Measurements from ENCODE around the gene ADAMTS9. TPM values are rescaled to one million over a fixed set of nuclear protein-coding genes. Genes with fewer than 3 reads are reported as not detected.

ADAMTS9 gene
- total RNA-seq, 2 donors from 2014 or later, result not detected

DNA sequence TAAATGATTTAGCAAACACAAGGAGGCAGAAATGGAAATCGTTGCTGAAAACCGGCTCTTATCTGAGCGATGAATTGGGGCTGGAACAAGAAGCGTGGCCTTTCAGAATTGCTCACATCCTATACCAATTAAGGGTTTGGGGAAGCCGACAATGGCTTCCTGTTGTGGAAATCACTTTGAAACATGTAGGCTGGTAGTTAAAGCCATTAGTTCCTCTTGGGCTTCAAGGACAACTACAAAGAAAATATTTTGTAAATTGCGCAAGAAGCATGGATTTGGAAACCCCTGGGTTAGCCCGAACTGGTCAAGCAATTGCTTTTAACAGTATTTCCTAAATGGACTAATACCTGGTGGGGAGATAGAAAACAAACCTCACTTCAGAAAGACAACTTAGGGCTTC lies 182.4 kb downstream of the ADAMTS9 start:
- no peak for ATAC-seq (replicated peaks)
- Mint-ChIP-seq H3K36me3 (ENCODE audit: low read depth) (no peaks in the 10 kb centered on the region), H3K4me3 (no peak overlapping the region), H3K27me3 (peaks cover 12% of the 10 kb centered on the region), H3K4me1 (no peaks in the 10 kb centered on the region), H3K27ac (no peak overlapping the region), H3K9me3 (peaks cover 7% of the 10 kb centered on the region)

- no peaks in the 10 kb centered on the region for H3K36me3 Mint-ChIP-seq (ENCODE audit: low read depth)
- ATAC-seq (replicated peaks), result no peak
- peaks cover 14% of the 10 kb centered on the region for H3K27me3 Mint-ChIP-seq
- H3K9me3 Mint-ChIP-seq, result peaks cover 7% of the 10 kb centered on the region
- H3K4me1 Mint-ChIP-seq, result no peaks in the 10 kb centered on the region
- H3K27ac Mint-ChIP-seq, result no peak overlapping the region
- no peak overlapping the region for H3K4me3 Mint-ChIP-seq
Measured at GRCh38 chr3:64502284-64502683, 185.5 kb downstream of the ADAMTS9 start.

- ATAC-seq (replicated peaks), result no peak
- Mint-ChIP-seq H3K27ac (no peak overlapping the region), H3K36me3 (ENCODE audit: low read depth) (no peaks in the 10 kb centered on the region), H3K9me3 (peaks cover 7% of the 10 kb centered on the region), H3K4me3 (no peak overlapping the region), H3K27me3 (peaks cover 14% of the 10 kb centered on the region), H3K4me1 (no peaks in the 10 kb centered on the region)
Measured at GRCh38 chr3:64501298-64501906, 186.4 kb downstream of the ADAMTS9 start.

GRCh38 chr3:64496786-64497490 lies 190.9 kb downstream of the ADAMTS9 start:
- no peaks in the 10 kb centered on the region for H3K4me1 Mint-ChIP-seq
- H3K27ac Mint-ChIP-seq, result no peak overlapping the region
- no peak for ATAC-seq (replicated peaks)
- peaks cover 24% of the 10 kb centered on the region for H3K27me3 Mint-ChIP-seq
- H3K4me3 Mint-ChIP-seq, result no peak overlapping the region
- H3K36me3 Mint-ChIP-seq (ENCODE audit: low read depth), result no peaks in the 10 kb centered on the region
- H3K9me3 Mint-ChIP-seq, result no peaks in the 10 kb centered on the region

- H3K27me3 Mint-ChIP-seq, result peaks cover 33% of the 10 kb centered on the region
- no peaks in the 10 kb centered on the region for H3K4me1 Mint-ChIP-seq
- no peak overlapping the region for H3K4me3 Mint-ChIP-seq
- no peak overlapping the region for H3K27ac Mint-ChIP-seq
- H3K9me3 Mint-ChIP-seq, result no peaks in the 10 kb centered on the region
- no peak for ATAC-seq (replicated peaks)
- no peaks in the 10 kb centered on the region for H3K36me3 Mint-ChIP-seq (ENCODE audit: low read depth)
Measured at GRCh38 chr3:64495781-64496334, 191.9 kb downstream of the ADAMTS9 start.

GRCh38 chr3:64495121-64495780 lies 192.5 kb downstream of the ADAMTS9 start:
- Mint-ChIP-seq H3K36me3 (ENCODE audit: low read depth) (no peaks in the 10 kb centered on the region), H3K27me3 (peaks cover 39% of the 10 kb centered on the region), H3K27ac (no peak overlapping the region), H3K9me3 (no peaks in the 10 kb centered on the region), H3K4me3 (no peak overlapping the region), H3K4me1 (no peaks in the 10 kb centered on the region)
- ATAC-seq (replicated peaks), result no peak

DNA sequence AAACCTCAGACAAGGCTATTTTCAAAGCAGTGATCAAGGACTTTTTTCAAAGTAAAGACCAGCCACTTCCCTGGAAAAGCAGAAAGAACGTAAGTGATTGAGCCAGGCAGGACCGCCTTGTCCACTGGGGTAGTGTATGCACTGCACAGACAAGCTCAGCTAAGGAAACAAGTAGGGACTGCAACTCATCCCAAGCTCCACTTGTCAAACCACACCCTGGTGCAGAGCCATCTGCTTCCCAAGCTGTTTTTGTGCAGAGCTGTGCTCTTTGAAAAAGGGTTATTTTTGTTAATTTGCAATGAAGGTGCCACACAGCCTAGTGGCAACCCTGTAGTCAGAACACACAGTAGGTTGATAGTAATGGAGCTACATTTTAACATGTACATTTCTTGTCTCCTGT lies 193.3 kb downstream of the ADAMTS9 start:
- Mint-ChIP-seq H3K4me3 (no peak overlapping the region), H3K9me3 (no peaks in the 10 kb centered on the region), H3K27ac (no peak overlapping the region), H3K27me3 (peaks cover 41% of the 10 kb centered on the region), H3K36me3 (ENCODE audit: low read depth) (no peaks in the 10 kb centered on the region), H3K4me1 (no peaks in the 10 kb centered on the region)
- ATAC-seq (replicated peaks), result no peak

GRCh38 chr3:64493149-64493548 lies 194.7 kb downstream of the ADAMTS9 start:
- H3K27me3 Mint-ChIP-seq, result peaks cover 46% of the 10 kb centered on the region
- H3K9me3 Mint-ChIP-seq, result no peaks in the 10 kb centered on the region
- H3K4me1 Mint-ChIP-seq, result no peaks in the 10 kb centered on the region
- no peaks in the 10 kb centered on the region for H3K36me3 Mint-ChIP-seq (ENCODE audit: low read depth)
- ATAC-seq (replicated peaks), result no peak
- no peak overlapping the region for H3K27ac Mint-ChIP-seq
- H3K4me3 Mint-ChIP-seq, result no peak overlapping the region

DNA sequence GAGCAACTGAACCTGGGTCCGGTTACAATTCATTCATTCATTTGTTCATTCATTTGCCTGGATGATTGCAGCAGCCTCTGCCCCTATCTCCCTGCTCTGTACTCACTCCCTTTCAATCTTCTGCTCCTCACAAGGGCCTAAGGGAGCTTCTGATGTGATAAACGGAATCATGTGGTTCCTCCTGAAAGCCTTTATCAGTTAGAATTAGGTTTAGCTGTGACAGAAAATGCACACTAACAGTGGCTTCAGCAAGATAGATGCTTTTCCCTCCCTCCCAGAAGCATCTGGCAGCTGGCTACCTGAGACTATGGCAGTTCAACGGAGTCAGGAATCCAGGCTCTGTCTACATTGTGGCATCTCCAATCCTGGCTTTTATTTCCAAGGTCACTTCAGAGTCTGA lies 196.0 kb downstream of the ADAMTS9 start:
- no peaks in the 10 kb centered on the region for H3K4me1 Mint-ChIP-seq
- ATAC-seq (replicated peaks), result no peak
- peaks cover 49% of the 10 kb centered on the region for H3K27me3 Mint-ChIP-seq
- H3K4me3 Mint-ChIP-seq, result no peak overlapping the region
- no peaks in the 10 kb centered on the region for H3K36me3 Mint-ChIP-seq (ENCODE audit: low read depth)
- no peak overlapping the region for H3K27ac Mint-ChIP-seq
- no peaks in the 10 kb centered on the region for H3K9me3 Mint-ChIP-seq

DNA sequence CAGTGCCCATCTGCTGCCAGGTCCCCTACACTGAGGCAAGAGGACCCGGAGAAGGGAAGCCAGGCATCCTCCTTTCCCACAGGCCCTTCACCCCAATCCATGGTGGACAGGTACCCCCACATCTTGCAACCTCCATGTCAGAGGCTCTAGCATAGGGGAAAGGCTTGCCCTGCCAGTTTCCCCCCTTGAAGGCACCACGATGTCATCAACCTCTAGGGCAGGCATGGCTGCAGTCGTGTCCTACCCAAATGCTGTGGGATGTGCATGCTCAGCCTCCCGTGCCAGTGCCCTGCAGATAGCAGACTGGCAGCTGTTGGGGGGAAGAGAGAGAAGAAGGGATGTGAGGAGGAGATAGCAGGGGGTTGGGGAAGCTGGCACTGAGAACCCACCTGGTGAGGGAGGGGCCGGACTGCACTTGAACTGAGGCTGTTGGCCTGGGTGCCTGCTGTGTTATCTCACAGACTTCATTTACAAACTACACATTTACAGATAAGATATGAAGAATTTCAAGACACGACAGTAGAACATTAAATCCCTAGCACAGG lies 197.5 kb downstream of the ADAMTS9 start:
- no peaks in the 10 kb centered on the region for H3K9me3 Mint-ChIP-seq
- H3K4me3 Mint-ChIP-seq, result no peak overlapping the region
- peaks cover 49% of the 10 kb centered on the region for H3K27me3 Mint-ChIP-seq
- no peaks in the 10 kb centered on the region for H3K36me3 Mint-ChIP-seq (ENCODE audit: low read depth)
- no peaks in the 10 kb centered on the region for H3K4me1 Mint-ChIP-seq
- H3K27ac Mint-ChIP-seq, result no peak overlapping the region
- ATAC-seq (replicated peaks), result no peak

DNA sequence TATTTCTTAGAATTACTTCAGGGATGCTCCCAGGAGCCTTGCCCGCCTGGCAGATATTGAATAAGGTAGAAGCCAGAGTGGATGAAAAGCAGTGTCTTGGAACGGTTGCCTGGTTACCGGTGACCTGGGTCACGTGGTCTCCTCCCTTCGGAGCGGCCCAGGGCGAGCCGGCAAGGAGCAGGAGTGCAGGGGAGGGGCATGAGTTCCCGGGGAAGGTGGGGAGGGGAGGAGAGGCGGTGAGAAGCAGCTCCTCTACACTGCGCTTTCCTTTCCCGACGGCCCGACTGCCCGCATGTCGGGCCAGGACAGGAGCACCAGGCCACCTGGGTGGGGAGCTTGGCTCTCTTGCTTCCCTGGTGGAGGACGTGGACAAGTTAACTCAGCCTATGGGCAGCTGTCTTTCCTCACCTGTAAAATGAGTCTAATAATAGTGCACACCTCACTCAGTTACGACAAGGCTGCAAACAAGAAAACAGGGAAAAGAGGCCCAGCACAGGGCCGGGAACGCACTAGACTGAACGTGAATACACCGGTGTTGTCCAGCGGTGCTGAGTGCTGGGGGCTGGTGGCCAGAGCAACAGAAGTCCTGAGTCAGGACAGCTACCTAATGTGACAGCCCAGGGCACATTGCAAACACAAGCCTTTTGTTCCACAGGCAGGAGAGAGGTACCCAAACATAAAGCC lies 198.3 kb downstream of the ADAMTS9 start:
- no peak for ATAC-seq (replicated peaks)
- H3K9me3 Mint-ChIP-seq, result no peaks in the 10 kb centered on the region
- no peak overlapping the region for H3K27ac Mint-ChIP-seq
- no peaks in the 10 kb centered on the region for H3K4me1 Mint-ChIP-seq
- no peaks in the 10 kb centered on the region for H3K36me3 Mint-ChIP-seq (ENCODE audit: low read depth)
- H3K27me3 Mint-ChIP-seq, result peaks cover 48% of the 10 kb centered on the region
- H3K4me3 Mint-ChIP-seq, result no peak overlapping the region

- no peaks in the 10 kb centered on the region for H3K9me3 Mint-ChIP-seq
- ATAC-seq (replicated peaks), result no peak
- no peaks in the 10 kb centered on the region for H3K4me1 Mint-ChIP-seq
- H3K36me3 Mint-ChIP-seq (ENCODE audit: low read depth), result no peaks in the 10 kb centered on the region
- H3K27me3 Mint-ChIP-seq, result peaks cover 42% of the 10 kb centered on the region
- no peak overlapping the region for H3K4me3 Mint-ChIP-seq
- no peak overlapping the region for H3K27ac Mint-ChIP-seq
Measured at GRCh38 chr3:64488939-64489338, 198.9 kb downstream of the ADAMTS9 start.

- no peaks in the 10 kb centered on the region for H3K36me3 Mint-ChIP-seq (ENCODE audit: low read depth)
- H3K27me3 Mint-ChIP-seq, result peaks cover 9% of the 10 kb centered on the region
- H3K9me3 Mint-ChIP-seq, result no peaks in the 10 kb centered on the region
Measured at GRCh38 chr3:64484289-64484992, 203.4 kb downstream of the ADAMTS9 start.

DNA sequence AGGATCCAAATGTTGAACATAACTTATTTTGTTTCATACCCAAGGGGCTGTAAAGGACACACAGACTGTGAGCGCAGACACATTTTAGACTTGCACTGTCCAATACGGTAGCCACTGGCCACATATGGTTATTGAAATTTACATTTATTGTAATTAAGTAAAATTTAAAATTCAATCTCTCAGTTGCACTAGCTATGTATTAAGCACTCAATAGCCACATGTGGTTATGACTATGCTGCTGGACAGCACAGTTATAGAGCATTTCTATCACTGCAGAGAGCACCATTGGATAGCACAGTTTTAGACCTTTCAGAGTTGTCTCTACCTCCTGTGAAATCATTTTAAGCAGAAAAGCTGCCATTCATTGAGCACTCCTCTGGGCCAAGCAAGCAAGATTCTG lies 204.3 kb downstream of the ADAMTS9 start:
- ATAC-seq (replicated peaks), result no peak
- Mint-ChIP-seq H3K36me3 (ENCODE audit: low read depth) (no peaks in the 10 kb centered on the region), H3K9me3 (peaks cover 3% of the 10 kb centered on the region), H3K27me3 (peaks cover 7% of the 10 kb centered on the region), H3K4me1 (no peaks in the 10 kb centered on the region), H3K4me3 (no peak overlapping the region), H3K27ac (no peak overlapping the region)

More at GRCh38 chr3:64484289-64484992, 203.4 kb downstream of the ADAMTS9 start:
- H3K4me1 Mint-ChIP-seq, result no peaks in the 10 kb centered on the region
- H3K27ac Mint-ChIP-seq, result no peak overlapping the region
- peak; percentile 93 for ATAC-seq (replicated peaks)
- H3K4me3 Mint-ChIP-seq, result no peak overlapping the region
